Stimulated activated memory B cell treated with anti-CD40 and anti-IgM and Interleukin-4, amounts not matched to agents 10 μg/mL and 1 μg/mL and 100 μg/mL, for 72 hours (primary cell): ENCODE measurements around the gene HEPACAM.

Experiments used
- ATAC-seq: fragments of 150-1000 bp; cut with Tn5 transposase; 2 replicates; pipeline ENCODE4 v1.10.0; 2021
- H3K27ac Mint-ChIP-seq: one replicate; pipeline ENCODE4 v1.8.0; 2022; ENCODE audit warnings: mild to moderate bottlenecking, mixed read lengths
- H3K27me3 Mint-ChIP-seq: one replicate; pipeline ENCODE4 v1.8.0; 2022; ENCODE audit warnings: mixed read lengths
- H3K36me3 Mint-ChIP-seq: one replicate; pipeline ENCODE4 v1.8.0; 2022; ENCODE audit warnings: mixed read lengths
- H3K4me1 Mint-ChIP-seq: one replicate; pipeline ENCODE4 v1.8.0; 2022; ENCODE audit warnings: mixed read lengths
- H3K4me3 Mint-ChIP-seq: one replicate; pipeline ENCODE4 v1.8.0; 2022; ENCODE audit warnings: mild to moderate bottlenecking, moderate library complexity, mixed read lengths
- H3K9me3 Mint-ChIP-seq: one replicate; pipeline ENCODE4 v1.8.0; 2022; ENCODE audit warnings: mixed read lengths

Gene HEPACAM

DNA sequence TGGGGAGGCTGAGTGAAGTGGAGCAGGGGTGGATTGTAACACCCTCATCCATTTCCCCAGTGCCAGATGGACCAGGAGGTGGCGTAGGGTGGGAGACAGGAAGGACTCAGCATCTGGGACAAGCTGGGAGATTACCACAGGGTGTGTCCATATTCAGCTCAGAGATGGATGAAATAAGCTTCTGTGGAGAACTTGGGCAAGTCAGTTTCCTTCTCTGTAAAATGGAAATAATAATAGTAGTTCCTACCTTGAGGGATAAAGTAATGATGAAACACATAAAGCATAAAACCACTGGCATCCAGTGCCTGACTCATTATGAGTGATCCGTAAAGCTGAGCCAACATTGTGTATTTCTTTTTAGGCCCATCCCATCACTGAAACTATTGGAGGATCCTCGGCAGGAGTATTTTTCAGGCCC is 37.6 kb downstream of the HEPACAM start:
- Mint-ChIP-seq H3K9me3 (no peaks in the 10 kb centered on the region), H3K27ac (no peak overlapping the region), H3K4me3 (no peak overlapping the region), H3K36me3 (no peaks in the 10 kb centered on the region), H3K4me1 (no peaks in the 10 kb centered on the region), H3K27me3 (peaks cover 55% of the 10 kb centered on the region)
- ATAC-seq: no peak

GRCh38 chr11:124897674-124898262 is 38.1 kb downstream of the HEPACAM start, which contains the start of gene ROBO4:
ROBO4 (minus strand) TSS chr11:124897865; CDS start chr11:124897795, 70 bp downstream.
- H3K27ac Mint-ChIP-seq: no peak within 1 kb of the TSS
- ATAC-seq: no peak
- no peaks in the 10 kb centered on the region for H3K9me3 Mint-ChIP-seq
- no peaks in the 10 kb centered on the region for H3K4me1 Mint-ChIP-seq
- H3K4me3 Mint-ChIP-seq: no peak within 1 kb of the TSS
- peaks cover 57% of the 10 kb centered on the region for H3K27me3 Mint-ChIP-seq
- no peaks in the 10 kb centered on the region for H3K36me3 Mint-ChIP-seq

- no peak overlapping the region for H3K27ac Mint-ChIP-seq
- H3K9me3 Mint-ChIP-seq: no peaks in the 10 kb centered on the region
- H3K4me3 Mint-ChIP-seq: no peak overlapping the region
- H3K36me3 Mint-ChIP-seq: no peaks in the 10 kb centered on the region
- H3K4me1 Mint-ChIP-seq: no peaks in the 10 kb centered on the region
- no peak for ATAC-seq
- peaks cover 62% of the 10 kb centered on the region for H3K27me3 Mint-ChIP-seq
Measured at GRCh38 chr11:124896821-124897391, 38.9 kb downstream of the HEPACAM start.

- peaks cover 55% of the 10 kb centered on the region for H3K27me3 Mint-ChIP-seq
- H3K27ac Mint-ChIP-seq: no peak overlapping the region
- no peak overlapping the region for H3K4me3 Mint-ChIP-seq
- H3K9me3 Mint-ChIP-seq: no peaks in the 10 kb centered on the region
- H3K36me3 Mint-ChIP-seq: no peaks in the 10 kb centered on the region
- ATAC-seq: no peak
- H3K4me1 Mint-ChIP-seq: no peaks in the 10 kb centered on the region
Measured at GRCh38 chr11:124896071-124896750, 39.6 kb downstream of the HEPACAM start.

GRCh38 chr11:124895471-124895971 is 40.3 kb downstream of the HEPACAM start:
- Mint-ChIP-seq H3K4me1 (no peaks in the 10 kb centered on the region), H3K4me3 (no peak overlapping the region), H3K36me3 (no peaks in the 10 kb centered on the region), H3K27ac (no peak overlapping the region), H3K27me3 (peaks cover 50% of the 10 kb centered on the region), H3K9me3 (no peaks in the 10 kb centered on the region)
- no peak for ATAC-seq

DNA sequence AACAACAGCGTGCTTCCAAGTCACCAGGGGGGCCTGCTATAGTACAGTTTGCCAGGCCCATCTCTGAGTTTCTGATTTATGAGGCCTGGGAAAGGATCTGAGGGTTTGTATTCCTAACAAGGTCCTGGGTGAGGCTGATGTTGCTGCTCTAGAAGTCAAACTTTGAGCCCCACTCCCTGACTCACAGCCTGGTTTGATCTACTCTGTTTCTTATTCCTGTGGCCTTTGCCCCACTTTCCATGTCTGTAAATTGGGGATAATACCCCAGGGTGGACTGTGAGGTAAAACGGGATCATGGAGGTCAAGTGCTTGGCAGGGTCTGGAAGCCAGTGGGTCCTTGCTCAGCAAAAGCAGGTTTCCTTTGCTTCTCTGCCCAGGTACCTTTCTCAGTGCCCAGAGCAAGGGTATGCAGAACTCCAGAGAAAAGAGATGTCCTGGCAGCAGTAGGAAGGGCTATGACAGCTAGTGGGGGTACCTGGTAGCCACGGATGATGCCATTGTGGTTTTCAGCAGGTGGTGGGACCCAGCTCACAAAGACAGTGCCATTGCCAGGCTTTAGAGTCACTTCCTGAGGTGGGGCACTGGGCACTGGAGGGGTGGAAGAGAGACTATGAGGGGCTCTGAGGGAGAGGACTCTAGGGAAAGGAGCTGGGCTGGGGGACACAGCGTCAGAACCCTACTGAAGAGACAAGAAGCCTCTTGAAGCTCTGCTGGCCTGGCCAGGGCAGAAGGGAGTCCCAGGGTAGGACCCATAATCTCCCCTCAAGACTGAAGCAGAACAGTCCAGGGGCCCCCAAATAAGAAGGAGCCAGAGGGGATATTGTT is 41.0 kb downstream of the HEPACAM start:
- Mint-ChIP-seq H3K27me3 (peaks cover 48% of the 10 kb centered on the region), H3K36me3 (no peaks in the 10 kb centered on the region), H3K9me3 (no peaks in the 10 kb centered on the region), H3K4me1 (no peaks in the 10 kb centered on the region), H3K27ac (no peak overlapping the region), H3K4me3 (no peak overlapping the region)
- no peak for ATAC-seq

DNA sequence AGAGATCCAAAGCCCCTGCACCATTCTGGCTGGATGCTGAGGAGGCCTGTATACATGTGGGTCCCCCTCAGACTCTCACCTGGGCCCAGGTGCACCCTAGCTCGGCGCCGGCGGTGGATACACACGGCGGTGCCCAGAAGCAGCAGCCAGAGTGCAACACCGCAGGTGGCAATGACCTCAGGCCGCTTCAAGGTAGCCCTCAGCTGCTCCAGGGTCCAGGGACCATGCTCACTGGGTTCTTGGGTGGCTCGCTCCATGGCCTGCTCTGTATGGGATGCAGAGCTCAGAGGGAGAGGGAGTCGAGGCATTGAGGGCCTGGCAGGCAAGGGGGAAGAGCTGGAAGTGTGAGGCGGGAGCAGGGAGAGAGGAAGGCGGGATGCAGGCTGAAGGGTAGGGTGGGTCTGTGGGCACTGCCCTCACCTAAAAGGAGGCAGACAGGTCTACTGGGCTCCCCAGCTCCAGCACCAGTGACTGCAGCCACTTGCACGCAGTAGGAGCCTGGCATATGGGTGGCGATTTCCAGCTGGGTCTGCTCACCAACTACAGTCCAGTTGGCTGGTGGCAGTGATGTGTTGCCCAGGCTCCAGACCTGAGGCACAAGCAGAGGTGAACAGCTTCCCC is 42.0 kb downstream of the HEPACAM start:
- Mint-ChIP-seq H3K4me1 (no peaks in the 10 kb centered on the region), H3K9me3 (no peaks in the 10 kb centered on the region), H3K27ac (no peak overlapping the region), H3K27me3 (peaks cover 39% of the 10 kb centered on the region), H3K4me3 (no peak overlapping the region), H3K36me3 (no peaks in the 10 kb centered on the region)
- no peak for ATAC-seq

DNA sequence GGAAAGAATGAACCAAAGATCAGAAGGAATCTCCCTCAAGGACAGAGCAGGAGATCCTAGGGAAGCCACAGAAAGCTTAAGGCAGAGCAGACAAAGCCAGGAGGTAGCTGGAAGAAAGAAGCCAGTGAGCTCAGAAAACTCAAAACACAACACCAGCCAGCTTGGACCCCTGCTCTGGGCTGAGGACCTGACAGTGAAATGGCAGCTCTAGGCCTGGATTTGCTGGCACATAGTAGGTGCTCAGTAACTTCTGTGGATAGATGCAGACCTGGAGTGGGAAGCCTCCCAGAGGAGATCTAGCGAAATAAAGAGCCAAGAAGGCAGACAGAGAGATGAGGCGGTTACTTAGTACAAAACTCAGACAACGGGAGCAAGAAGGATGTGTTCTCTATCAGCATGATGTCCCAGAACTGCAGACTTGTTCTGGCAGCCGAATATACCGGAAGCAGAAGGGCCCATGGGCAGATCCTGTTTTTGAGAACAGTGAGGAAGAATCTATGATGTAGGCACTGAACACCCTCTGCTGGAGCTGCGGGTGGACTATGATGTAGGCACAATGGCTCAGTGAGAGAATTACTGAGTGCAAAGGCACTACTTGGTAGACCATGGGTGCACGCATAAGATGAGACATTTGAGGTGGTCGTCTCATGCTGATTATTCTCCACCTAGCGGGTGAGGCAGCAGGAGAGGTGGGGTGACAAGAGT is 42.9 kb downstream of the HEPACAM start:
- Mint-ChIP-seq H3K27ac (no peak overlapping the region), H3K9me3 (no peaks in the 10 kb centered on the region), H3K36me3 (no peaks in the 10 kb centered on the region), H3K27me3 (peaks cover 45% of the 10 kb centered on the region), H3K4me3 (no peak overlapping the region), H3K4me1 (no peaks in the 10 kb centered on the region)
- ATAC-seq: no peak

GRCh38 chr11:124892146-124892545 is 43.7 kb downstream of the HEPACAM start:
- Mint-ChIP-seq H3K4me1 (no peaks in the 10 kb centered on the region), H3K27ac (no peak overlapping the region), H3K27me3 (peaks cover 44% of the 10 kb centered on the region), H3K9me3 (no peaks in the 10 kb centered on the region), H3K4me3 (no peak overlapping the region), H3K36me3 (no peaks in the 10 kb centered on the region)
- no peak for ATAC-seq

GRCh38 chr11:124891373-124891861 is 44.4 kb downstream of the HEPACAM start:
- Mint-ChIP-seq H3K27me3 (peaks cover 44% of the 10 kb centered on the region), H3K27ac (no peak overlapping the region), H3K36me3 (no peaks in the 10 kb centered on the region), H3K9me3 (no peaks in the 10 kb centered on the region), H3K4me1 (no peaks in the 10 kb centered on the region), H3K4me3 (no peak overlapping the region)
- ATAC-seq: no peak

- no peaks in the 10 kb centered on the region for H3K36me3 Mint-ChIP-seq
- H3K27ac Mint-ChIP-seq: no peak overlapping the region
- no peak for ATAC-seq
- no peak overlapping the region for H3K4me3 Mint-ChIP-seq
- H3K9me3 Mint-ChIP-seq: no peaks in the 10 kb centered on the region
- H3K27me3 Mint-ChIP-seq: peaks cover 44% of the 10 kb centered on the region
- H3K4me1 Mint-ChIP-seq: no peaks in the 10 kb centered on the region
Measured at GRCh38 chr11:124890683-124891372, 45.0 kb downstream of the HEPACAM start.

- H3K36me3 Mint-ChIP-seq: no peaks in the 10 kb centered on the region
- no peaks in the 10 kb centered on the region for H3K4me1 Mint-ChIP-seq
- H3K27me3 Mint-ChIP-seq: peaks cover 46% of the 10 kb centered on the region
- H3K9me3 Mint-ChIP-seq: no peaks in the 10 kb centered on the region
- no peak for ATAC-seq
- H3K27ac Mint-ChIP-seq: no peak overlapping the region
- H3K4me3 Mint-ChIP-seq: no peak overlapping the region
Measured at GRCh38 chr11:124890151-124890550, 45.7 kb downstream of the HEPACAM start.

DNA sequence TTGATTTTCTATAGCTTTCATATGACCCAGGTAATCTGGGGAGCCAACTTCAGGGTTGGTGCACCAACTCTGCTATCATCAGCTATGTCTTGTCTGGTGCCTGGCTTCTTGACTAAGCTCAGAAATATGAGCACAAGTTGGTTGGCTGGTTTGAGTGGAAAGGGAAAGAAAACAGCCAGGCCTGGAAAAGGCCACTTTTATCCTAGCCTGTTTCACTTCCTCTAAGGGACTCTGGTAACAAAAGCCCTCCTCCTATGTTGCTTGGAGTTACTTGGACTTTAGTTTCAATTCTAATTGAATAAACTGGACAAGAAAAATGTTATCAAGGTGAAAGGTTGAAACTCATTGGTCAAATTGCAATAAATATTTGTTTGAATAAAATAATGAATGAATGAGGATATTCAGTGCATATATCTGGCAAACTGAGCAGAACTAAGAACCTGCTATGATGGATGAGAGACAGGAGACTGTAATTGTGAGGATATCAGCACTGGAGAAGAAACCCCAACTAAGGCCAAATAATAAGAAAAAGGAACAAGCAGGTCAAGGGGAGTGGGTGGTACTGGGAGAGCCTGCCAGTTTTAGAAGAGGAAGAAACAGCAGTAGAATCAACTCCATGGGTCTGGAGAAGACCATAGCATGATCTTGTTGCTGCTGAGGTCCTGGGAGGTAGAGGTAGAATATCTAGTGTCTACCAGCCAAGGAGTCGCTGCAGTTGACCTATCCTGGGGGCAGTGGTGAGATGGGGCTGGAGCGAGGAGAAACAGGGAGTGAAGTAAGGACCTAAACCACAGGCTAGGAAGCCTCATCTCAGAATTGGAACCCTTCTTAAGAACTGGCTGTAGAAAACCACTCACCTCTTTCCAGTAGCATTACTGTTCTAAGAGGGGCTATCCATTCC is 46.4 kb downstream of the HEPACAM start:
- peaks cover 46% of the 10 kb centered on the region for H3K27me3 Mint-ChIP-seq
- ATAC-seq: no peak
- H3K4me3 Mint-ChIP-seq: no peak overlapping the region
- H3K27ac Mint-ChIP-seq: no peak overlapping the region
- H3K4me1 Mint-ChIP-seq: no peaks in the 10 kb centered on the region
- H3K9me3 Mint-ChIP-seq: no peaks in the 10 kb centered on the region
- H3K36me3 Mint-ChIP-seq: no peaks in the 10 kb centered on the region
